Tibial nerve (tissue), 3 donors: ENCODE results near the gene ZNF687.

ENCODE experiments used
- POLR2A ChIP-seq, 2 donors: fragments of 450-650 bp; IDR thresholded peaks; one replicate each; pipeline ENCODE4 v1.6.1; 2017; ENCODE audit warnings: antibody characterized with exemption in 2 of 2, mild to moderate bottlenecking in 2 of 2, moderate library complexity in 2 of 2
- TF ChIP-seq, protein P1 (sequence below), 5 experiments: fragments of 200-600 bp in 3 of 5; fragments of 450-650 bp in 2 of 5; sonication (generic) in 3 of 5; IDR thresholded peaks; one replicate each; pipeline ENCODE4 v1.5.1; 2016 to 2019; ENCODE audit warnings: antibody characterized with exemption in 5 of 5, mild to moderate bottlenecking in 3 of 5, moderate library complexity in 2 of 5

DNA sequence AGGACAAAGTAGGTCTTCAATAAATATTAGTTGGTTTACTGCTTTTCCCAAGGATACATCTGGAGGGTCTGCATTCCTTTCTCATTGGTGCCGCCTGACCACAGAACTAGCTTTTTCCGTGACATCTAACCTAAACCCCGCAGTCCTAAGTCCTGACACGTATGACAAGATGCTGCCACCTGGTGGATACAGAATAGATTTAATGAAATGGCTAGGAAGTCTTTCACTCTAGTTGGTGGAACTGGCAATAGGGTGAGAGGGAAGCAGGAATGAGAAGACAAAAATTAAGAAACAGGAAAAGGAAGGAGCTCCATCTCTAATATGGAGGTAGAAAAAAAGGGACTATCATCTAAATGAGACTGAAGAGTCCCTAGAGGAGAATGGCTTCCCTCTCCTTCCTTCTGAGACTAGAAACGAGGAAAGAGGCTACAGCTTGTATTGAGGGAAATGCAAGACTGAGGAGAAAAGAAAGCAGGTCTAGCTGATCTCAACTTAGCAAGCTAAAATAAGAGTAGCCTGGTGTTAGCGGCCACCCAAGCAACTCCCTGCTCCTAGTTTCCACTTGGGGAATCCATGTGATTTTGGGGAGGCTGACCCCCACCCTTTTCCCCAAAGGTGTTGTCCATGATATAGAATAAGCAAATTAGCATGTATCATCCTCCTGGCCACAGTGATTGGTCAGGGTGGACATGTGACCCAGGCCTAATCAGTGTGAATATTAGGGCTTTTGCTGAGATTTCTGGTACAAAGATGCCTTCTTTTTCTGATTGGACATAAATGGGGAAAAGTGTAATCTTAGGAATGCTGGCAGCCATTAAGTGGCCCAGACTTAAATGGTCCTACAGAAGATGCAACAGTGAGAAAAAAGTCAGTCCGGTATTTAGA lies 59.0 kb downstream of the ZNF687 start:
- TF ChIP-seq, protein P1, sequence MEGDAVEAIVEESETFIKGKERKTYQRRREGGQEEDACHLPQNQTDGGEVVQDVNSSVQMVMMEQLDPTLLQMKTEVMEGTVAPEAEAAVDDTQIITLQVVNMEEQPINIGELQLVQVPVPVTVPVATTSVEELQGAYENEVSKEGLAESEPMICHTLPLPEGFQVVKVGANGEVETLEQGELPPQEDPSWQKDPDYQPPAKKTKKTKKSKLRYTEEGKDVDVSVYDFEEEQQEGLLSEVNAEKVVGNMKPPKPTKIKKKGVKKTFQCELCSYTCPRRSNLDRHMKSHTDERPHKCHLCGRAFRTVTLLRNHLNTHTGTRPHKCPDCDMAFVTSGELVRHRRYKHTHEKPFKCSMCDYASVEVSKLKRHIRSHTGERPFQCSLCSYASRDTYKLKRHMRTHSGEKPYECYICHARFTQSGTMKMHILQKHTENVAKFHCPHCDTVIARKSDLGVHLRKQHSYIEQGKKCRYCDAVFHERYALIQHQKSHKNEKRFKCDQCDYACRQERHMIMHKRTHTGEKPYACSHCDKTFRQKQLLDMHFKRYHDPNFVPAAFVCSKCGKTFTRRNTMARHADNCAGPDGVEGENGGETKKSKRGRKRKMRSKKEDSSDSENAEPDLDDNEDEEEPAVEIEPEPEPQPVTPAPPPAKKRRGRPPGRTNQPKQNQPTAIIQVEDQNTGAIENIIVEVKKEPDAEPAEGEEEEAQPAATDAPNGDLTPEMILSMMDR (IDR thresholded peaks at IDR 0.05) = peak; percentile 55 to 87 (median 70)
- TF ChIP-seq POLR2A (IDR thresholded peaks at IDR 0.05) = no peak
